IPS-NIHi11 (cell line): Measurements from ENCODE around the gene PGPEP1.
"Not testable (repeated sequence)": the region's sequence is repeated elsewhere in the genome, so short reads cannot be mapped to it uniquely, and the experiment has no call there.

ENCODE experiments used
- DNase-seq: peaks from one replicate; pipeline ENCODE4 v3.0.0; 2012; ENCODE audit warnings: mixed read lengths, low spot score

Gene PGPEP1

DNA sequence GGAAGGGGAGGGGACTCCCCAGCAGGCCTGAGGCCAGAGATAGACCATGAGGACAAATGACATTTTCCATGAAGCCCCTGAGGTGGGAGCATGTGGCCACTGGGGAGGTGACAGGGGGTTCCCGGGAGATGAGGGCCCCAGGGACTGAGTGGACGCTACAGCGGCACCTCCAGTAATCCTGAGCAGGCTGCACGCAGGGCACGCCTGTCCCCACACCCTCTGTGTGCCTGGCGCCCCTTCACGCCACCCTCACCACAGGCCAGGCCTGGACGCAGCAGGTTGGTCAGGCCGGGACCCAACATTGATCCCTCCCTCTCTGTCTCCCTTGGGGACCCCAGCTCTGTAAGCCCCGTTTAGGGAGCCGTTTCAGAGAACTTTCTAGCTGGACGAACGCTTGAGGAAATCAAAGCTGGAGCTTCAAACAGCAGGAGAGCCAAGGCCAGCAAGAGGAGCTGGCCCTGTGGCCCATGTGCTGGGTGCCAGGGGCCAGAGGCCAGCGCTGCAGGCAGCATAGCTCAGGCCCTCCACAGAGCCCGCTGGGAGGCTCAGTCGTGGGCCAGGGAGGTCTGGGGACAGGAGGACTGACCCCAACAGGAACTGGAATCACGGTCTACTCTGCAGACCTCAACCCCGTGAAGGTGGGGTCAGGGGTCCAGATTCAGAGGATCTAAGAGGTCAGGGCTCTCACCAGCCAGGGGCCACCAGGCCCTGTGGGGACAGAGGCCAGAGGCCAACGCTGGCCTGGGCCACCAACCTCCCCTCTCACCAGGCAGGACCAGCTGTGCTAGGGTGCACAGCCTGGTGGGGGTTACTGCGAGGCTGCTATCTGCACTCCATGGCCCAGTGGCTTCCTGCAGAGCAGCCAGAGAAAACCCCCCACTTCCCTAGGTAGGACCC is 32.1 kb upstream of the PGPEP1 start:
- DNase-seq, result no peak

DNA sequence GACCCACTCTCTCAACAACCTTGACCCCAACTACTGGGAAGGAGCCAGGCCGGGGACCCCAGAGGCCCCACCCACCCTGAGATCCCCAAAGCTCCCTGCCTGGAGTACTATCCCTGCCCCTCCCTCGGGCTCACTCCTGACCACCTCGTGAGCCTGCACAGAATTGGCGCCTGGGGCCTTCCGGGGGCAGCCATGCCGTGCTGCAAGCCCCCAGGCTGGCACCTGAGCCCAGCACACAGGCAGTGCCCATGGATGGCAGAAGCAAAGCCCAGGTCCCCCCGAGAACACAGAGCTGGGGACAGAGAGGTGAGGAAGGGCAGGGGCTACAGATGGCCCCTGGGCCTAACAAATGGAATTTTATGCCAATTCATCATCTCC is 31.5 kb upstream of the PGPEP1 start:
- DNase-seq, result no peak

GRCh38 chr19:18309525-18310064 is 30.8 kb upstream of the PGPEP1 start:
- DNase-seq, result no peak

DNA sequence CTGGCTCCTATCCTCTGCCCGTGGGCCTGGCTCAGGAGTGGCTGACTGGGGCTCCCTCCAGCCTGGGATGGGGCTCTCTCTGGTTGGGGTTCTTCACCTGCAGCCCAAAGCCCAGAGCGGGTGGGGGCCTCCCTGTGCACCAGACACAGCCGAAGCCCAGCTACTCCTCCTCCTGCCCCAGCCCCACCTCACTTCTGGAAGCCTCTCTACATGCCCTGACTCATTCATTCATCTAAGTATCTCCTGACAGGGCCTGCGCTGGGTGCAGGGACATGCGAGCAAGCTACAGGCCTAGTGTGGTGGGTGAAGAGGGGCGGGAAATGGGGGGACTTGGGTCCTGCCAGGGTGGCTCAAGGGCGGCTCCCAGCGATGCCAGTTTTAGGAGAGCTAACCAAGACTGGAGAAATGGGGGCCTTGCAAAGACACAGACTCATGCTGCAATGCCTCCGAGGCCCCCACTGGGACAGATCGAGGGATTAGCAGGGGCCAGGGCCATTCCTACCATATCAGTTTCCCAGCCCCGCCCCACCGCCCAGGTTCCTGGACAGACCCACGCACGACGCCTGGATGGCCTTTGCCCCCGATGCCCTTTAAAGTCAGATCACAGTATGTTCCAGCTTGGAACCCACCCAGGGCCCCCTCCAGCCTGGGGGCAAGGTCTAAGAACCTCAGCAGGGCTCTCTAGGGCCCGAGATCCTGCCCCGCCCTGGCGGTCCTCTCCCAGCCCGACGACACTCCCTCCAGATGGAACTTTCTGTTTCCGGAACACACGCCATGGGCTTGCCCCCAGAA is 30.1 kb upstream of the PGPEP1 start:
- no peak for DNase-seq

DNA sequence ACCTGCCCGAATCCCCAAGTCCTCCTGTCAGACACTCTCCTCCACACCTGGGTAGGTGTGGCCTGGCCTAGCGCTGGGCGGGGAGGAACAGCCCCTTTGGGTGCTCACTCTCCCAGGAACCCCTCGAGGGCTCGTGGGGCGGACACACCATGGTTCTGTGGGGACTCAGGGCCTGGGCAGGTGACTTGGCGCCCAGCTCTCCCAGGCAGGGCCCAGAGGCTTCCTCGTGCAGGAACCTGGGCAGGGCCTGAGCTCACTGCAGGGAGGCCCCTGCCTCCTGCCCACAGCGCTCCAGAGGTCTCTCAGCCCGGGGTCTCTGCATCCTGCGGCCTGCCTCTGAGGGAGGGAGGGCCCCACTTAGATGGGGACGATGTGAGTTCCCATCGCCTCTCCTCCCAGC is 29.4 kb upstream of the PGPEP1 start:
- no peak for DNase-seq

- DNase-seq, result no peak
Observed at GRCh38 chr19:18311502-18312091, 28.8 kb upstream of the PGPEP1 start.

DNA sequence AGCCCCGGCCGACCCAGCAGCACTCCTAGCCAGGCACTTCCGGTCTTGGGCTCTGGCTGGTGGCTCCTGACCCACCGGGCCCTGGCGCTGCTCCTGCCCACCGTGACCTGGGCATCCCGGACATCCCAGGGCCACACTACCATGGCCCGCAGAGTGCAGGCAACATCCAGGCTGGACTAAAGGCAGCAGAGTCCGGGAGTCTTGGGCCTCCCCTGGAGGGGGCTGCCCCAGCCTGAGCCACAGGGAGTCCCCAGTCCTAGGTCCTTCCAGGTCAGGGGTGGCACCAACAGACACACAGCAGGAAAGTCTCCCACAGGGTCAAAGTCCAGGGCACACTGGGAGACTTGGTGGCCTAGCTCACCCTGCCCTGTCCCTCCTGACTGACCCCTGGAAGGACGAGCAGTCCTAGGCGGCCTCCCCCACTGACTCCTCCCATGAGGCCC is 28.3 kb upstream of the PGPEP1 start:
- no peak for DNase-seq

DNA sequence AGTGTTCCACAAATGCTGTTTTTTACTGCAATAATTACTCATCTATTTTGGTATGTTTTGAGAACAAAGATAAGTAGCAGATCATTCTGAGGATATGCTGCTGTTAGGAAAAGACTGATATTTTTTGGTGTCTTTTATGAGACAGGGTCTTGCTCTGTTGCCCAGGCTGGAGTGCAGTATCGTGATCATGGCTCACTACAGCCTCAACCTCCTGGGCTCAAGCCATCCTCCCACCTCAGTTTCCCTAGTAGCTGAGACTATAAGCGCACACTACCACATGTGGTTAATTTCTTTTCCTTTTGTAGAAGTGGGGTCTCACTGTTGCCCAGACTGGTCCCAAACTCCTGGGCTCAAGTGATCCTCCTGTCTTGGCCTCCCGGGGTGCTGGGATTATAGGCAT is 27.0 kb upstream of the PGPEP1 start:
- DNase-seq, result no peak

DNA sequence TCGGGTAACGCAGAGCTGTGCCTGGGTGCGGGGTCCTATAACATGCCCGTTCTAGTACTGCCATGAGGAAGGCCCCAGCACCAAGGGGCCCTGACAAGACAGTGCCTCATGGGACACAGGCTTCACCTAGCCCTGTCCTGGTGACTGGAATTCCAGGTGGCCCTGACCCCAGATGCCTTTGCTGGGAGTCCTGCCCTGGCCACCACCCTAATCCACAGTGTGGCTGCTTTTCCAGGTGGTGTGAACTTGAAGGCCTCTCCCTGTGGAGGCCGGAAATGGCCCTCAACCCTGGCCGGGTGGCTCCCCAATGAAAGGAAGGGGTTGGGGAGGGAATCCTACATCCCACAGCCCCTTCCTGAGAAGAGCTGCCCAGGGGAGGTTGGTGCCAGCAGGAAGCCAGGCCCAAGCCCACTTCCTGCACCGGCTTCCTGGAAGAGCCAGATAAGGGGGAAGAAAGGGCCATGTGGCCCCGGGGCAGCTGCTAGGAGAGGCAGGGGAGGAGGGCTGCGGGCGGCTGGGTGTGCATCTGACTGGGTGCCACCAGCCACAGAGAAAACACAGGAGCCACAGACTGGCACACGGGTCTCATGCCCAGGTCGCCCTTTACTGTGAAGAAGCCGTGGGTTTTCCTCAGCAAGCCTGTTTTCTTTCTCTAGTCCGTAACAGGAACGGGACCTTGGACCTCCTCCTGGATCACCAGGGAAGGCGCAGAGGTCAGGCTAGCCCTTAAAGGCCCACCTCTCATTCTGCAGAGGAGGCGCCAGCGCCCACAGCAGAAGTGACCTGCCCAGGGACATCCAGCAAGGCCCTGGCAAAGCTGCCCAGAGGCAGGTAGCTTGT is 22.2 kb upstream of the PGPEP1 start:
- no peak for DNase-seq

DNA sequence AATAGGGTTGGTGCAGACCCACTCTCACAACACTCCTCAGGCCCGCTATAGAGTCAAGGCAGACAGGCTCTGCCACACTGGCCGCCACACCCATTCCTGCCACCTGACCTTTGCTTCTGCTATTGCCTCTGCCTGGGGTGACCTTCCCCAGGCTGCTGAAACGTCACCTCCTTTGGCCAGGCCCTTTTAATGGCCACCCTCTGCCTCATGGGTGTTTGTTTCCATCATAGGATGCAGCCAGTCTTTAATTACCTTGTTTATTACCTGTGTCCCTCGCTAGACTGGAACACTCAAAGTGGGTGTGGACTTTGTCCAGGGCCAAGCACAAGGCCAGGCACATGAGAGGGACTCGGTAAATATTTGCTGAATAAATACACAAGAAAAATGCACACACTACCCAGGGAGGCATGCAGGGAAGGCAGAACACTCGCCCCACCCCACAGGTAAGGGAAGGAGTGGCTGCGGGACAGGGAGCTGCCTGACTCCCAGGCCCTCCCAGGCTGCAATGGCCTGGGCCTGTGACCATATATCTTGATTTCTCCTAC is 20.7 kb upstream of the PGPEP1 start:
- no peak for DNase-seq

- DNase-seq, result no peak
Observed at GRCh38 chr19:18320865-18321733, 19.3 kb upstream of the PGPEP1 start.

GRCh38 chr19:18321734-18322102 is 18.7 kb upstream of the PGPEP1 start:
- DNase-seq, result no peak

GRCh38 chr19:18322318-18322758 is 18.1 kb upstream of the PGPEP1 start:
- DNase-seq, result peak; percentile 64

DNA sequence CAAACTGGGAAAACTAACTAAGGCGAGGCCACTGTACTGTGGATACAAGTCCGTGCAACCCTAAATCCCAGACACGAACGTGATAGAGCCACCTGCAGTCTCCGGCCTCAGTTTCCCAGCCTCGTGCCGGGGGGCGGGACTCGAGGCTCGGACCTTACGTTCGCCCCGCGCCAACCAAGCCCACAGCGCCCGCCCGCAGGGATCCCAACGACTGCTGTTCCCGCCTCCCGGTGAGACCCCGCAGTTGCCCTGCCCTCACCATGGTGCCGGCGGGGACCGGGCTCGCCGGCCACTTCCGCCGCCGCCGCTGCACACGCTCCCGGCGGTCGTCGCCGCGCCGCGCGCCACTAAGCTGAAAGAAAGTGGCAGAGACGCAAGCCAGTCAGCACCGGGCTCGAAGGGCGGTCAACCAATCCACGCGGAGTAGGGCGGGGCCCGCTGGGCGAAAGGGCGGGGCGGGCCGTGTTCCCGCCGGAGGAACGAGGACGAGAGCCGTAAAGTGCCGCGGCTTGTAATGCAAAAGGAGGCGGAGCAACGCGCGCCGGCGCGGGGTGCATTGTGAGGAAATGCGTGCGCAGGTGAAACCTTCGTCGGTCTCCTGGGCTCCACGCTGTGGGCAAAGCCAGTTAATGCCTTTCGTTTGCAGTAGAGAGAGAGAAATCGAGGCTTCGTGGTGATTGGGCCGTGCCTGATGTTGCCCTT is 17.5 kb upstream of the PGPEP1 start, which contains the start of gene LSM4:
TSS of gene LSM4 (minus strand) at position 318 of the 702 bp plus-strand sequence. CDS start at position 262, 56 bp downstream.
- peak; percentile 99 for DNase-seq

GRCh38 chr19:18324373-18324731 is 16.0 kb upstream of the PGPEP1 start:
- not testable (repeated sequence) for DNase-seq

DNA sequence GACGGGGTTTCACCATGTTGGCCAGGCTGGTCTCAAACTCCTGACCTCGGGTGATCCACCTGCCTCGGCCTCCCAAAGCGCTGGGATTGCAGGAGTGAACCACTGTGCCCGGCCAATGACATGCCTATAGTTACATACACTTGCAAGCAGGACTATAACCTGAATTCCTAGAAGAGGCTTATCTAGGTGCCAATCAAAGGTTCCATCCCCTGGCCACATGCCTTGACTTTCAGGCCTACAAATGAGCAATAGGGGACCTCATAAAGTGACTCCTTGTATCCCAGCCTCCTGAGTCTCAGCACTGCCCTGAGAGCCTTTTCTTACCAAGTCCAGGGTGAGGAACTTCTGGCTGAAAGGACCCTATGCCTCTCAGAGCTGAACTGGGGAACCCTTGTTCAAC is 13.6 kb upstream of the PGPEP1 start:
- DNase-seq, result no peak

DNA sequence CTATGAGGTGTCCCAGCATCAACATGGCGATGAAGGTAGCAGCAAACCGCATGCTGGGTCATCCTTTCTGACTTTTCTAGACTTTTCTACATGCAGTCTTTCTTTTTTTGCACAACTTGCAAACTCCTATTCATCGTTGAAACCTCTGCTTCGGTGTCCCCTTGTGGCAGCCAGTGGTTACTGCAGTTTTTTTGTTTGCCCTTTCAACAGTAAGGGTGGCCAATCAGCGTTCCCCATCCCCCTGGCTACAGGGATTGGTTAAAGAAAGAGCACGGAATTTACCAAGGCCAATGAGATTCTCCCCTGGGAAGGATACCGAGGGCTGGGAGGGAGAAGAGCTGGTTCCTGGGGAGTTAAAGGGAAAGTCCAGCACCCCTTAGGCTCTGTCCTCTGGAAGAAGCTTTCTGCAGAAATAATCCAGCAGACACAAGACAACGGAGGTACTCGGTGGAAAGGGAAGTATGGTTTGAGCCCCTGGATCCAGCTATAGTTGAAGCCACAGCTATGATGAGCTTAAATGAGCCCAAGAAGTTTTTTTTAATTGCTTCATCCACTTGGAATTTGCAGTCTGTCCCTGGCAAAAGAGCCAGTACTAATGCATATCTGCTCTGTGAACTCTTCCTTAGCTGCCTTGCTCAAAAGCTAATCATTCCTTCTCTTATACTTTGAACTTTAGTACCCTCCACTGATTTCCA is 11.9 kb upstream of the PGPEP1 start:
- peak; percentile 96 for DNase-seq

DNA sequence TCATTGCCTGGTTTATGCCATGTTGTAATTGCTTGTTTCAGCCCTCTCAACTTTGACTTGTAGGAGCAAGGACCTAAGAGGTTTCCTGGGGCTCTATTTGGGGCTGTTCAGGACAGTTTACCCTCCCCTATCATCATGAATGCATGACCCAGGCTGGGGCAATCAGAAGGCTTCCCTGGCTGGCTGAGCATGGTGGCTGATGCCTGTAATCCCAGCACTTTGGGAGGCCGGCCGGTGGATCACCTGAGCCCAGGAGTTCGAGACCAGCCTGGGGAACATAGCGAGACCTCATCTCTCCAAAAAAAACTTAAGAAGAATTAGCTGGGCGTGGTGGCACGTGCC is 11.4 kb upstream of the PGPEP1 start:
- DNase-seq, result no peak

DNA sequence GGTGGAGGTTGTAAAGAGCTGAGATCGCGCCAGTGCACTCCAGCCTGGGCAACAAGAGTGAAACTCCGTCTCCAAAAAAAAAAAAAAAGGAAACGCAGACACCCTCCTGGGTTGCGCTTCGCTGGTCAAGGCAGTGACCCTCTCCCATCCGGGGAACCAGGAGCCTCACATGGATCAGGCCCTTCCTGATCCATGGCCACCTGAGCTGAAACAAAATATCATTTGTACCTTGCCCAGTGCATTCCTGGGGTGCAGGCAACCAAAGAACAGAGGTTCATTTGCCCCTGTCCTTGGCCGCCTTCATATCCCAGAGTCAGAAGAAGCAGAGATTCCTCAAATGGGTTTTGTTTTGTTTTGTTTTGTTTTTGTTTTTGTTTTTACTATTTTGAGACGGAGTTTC is 9.5 kb upstream of the PGPEP1 start:
- no peak for DNase-seq
